Measurements from ENCODE around the gene BPTF.
"Not testable (repeated sequence)": the region's sequence is repeated elsewhere in the genome, so short reads cannot be mapped to it uniquely, and the experiment has no call there.

- TF ChIP-seq CTCF (IDR thresholded peaks at IDR 0.05); EZH2 (IDR thresholded peaks at IDR 0.05; ENCODE audit: borderline replicate concordance, insufficient read depth, low read depth, low read length, poor library complexity, severe bottlenecking): not testable (repeated sequence)
These were observed 22.9 kb downstream of the BPTF start for GRCh38 chr17:67848189-67848588.

Measured in B cell (primary cell).